ENCODE results near the gene ORMDL3.

- TF ChIP-seq CTCF (conservative IDR thresholded peaks at IDR 0.05; ENCODE audit: low read length), result no peak
- TF ChIP-seq EZH2phosphoT487 (IDR thresholded peaks at IDR 0.05; ENCODE audit: borderline replicate concordance, low read depth, low read length), result no peak
These were observed 27.5 kb upstream of the ORMDL3 start for GRCh38 chr17:39954876-39955275.
